IMR-90 (cell line): ENCODE data around the gene NHSL1.

Experiments used
- BHLHE40 ChIP-seq: fragments of 150-350 bp; IDR thresholded peaks from 2 replicates; pipeline ENCODE4 v1.6.1; 2016; ENCODE audit warnings: mild to moderate bottlenecking, low read depth, low read length
- CEBPB ChIP-seq: IDR thresholded peaks from 2 replicates; pipeline ENCODE4 v1.6.1; 2012; ENCODE audit warnings: low read depth, low read length, improper control_type of control experiment
- CTCF ChIP-seq: conservative IDR thresholded peaks from 2 replicates; pipeline ENCODE4 v1.5.1; 2012; ENCODE audit warnings: mild to moderate bottlenecking, low read depth, low read length, improper control_type of control experiment
- MAFK ChIP-seq: IDR thresholded peaks from 2 replicates; pipeline ENCODE4 v1.6.1; 2012; ENCODE audit warnings: low read depth, low read length, improper control_type of control experiment
- MAZ ChIP-seq: IDR thresholded peaks from 2 replicates; pipeline ENCODE4 v1.6.1; 2012; ENCODE audit warnings: low read depth, mild to moderate bottlenecking, low read length, improper control_type of control experiment, moderate library complexity, borderline replicate concordance
- MXI1 ChIP-seq: IDR thresholded peaks from 2 replicates; pipeline ENCODE4 v1.6.1; 2012; ENCODE audit warnings: low read depth, mild to moderate bottlenecking, low read length, moderate library complexity, borderline replicate concordance
- NFE2L2 ChIP-seq: fragments of 150-350 bp; IDR thresholded peaks from 2 replicates; pipeline ENCODE4 v1.6.1; 2016; ENCODE audit warnings: low read depth, mild to moderate bottlenecking, low read length
- POLR2A ChIP-seq: IDR thresholded peaks from 2 replicates; pipeline ENCODE4 v1.6.1; 2012; ENCODE audit warnings: mild to moderate bottlenecking, low read depth, low read length
- RAD21 ChIP-seq: IDR thresholded peaks from 2 replicates; pipeline ENCODE4 v1.6.1; 2012; ENCODE audit warnings: low read length, improper control_type of control experiment
- RCOR1 ChIP-seq: IDR thresholded peaks from 2 replicates; pipeline ENCODE4 v1.6.1; 2012; ENCODE audit warnings: mild to moderate bottlenecking, low read length, improper control_type of control experiment; ENCODE audit not compliant: insufficient replicate concordance
- SMC3 ChIP-seq: fragments of 150-350 bp; IDR thresholded peaks from 2 replicates; pipeline ENCODE4 v1.6.1; 2016; ENCODE audit warnings: low read depth, mild to moderate bottlenecking, antibody characterized with exemption, low read length, moderate library complexity
- TF ChIP-seq, protein P1 (sequence below): fragments of 150-350 bp; IDR thresholded peaks from 2 replicates; pipeline ENCODE4 v1.6.1; 2016; ENCODE audit warnings: low read depth, mild to moderate bottlenecking, low read length, moderate library complexity, borderline replicate concordance
- TF ChIP-seq, protein P2 (sequence below): fragments of 150-350 bp; IDR thresholded peaks from 2 replicates; pipeline ENCODE4 v1.6.1; 2017; ENCODE audit warnings: mild to moderate bottlenecking, antibody characterized with exemption, low read length, low read depth

DNA sequence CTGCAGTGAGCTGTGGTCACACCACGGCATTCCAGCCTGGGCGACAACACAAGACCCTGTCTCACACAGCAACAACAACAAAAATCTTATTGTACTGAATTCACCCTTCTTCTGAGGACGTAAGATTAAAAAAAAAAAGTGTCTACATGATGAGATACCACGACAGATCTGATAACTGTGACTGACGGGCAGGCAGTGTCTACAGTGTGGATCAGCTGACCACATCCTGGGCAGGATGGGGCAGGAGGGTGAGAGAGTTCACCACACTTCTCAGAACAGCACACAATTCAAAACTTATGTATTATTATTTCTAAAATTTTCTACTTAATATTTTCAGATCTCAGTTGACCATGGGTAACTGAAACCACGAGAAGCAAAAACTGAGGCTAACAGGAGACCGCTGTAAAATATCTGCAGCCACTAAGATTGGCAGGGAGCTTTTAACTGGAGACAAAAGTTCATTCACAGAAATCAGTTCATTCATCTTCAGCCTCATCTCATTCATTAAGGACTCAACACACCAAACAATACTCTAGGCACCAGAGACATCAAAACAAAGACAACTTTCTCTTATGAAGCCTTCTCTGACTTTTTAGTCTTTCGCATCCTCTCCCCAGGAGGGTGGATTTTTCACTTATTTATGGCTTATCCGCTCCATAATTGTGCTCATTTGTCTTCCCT, 15.7 kb upstream of the NHSL1 start:
- TF ChIP-seq POLR2A (no peak), MAFK (no peak), CTCF (no peak), SMC3 (no peak), BHLHE40 (no peak), CEBPB (no peak), RAD21 (no peak), MXI1 (no peak), NFE2L2 (no peak), RCOR1 (no peak), MAZ (no peak)
- TF ChIP-seq, protein P1, sequence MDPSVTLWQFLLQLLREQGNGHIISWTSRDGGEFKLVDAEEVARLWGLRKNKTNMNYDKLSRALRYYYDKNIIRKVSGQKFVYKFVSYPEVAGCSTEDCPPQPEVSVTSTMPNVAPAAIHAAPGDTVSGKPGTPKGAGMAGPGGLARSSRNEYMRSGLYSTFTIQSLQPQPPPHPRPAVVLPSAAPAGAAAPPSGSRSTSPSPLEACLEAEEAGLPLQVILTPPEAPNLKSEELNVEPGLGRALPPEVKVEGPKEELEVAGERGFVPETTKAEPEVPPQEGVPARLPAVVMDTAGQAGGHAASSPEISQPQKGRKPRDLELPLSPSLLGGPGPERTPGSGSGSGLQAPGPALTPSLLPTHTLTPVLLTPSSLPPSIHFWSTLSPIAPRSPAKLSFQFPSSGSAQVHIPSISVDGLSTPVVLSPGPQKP: no peak
- TF ChIP-seq, protein P2, sequence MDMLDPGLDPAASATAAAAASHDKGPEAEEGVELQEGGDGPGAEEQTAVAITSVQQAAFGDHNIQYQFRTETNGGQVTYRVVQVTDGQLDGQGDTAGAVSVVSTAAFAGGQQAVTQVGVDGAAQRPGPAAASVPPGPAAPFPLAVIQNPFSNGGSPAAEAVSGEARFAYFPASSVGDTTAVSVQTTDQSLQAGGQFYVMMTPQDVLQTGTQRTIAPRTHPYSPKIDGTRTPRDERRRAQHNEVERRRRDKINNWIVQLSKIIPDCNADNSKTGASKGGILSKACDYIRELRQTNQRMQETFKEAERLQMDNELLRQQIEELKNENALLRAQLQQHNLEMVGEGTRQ: no peak
